A549 (cell line): ENCODE results near the gene SLC6A7.
"Not testable (repeated sequence)": the region's sequence is repeated elsewhere in the genome, so short reads cannot be mapped to it uniquely, and the experiment has no call there.

ENCODE experiments used
- CTCF ChIP-seq: fragments of >200 bp; sonication (Bioruptor Twin); formaldehyde crosslinking; IDR thresholded peaks from 3 replicates; pipeline ENCODE4 v1.5.1; 2016
- EP300 ChIP-seq, 2 experiments: fragments of >200 bp; sonication (Bioruptor Twin); formaldehyde crosslinking; IDR thresholded peaks; 2 replicates in 1 of 2; 3 replicates in 1 of 2; pipeline ENCODE4 v1.6.1; 2016 to 2017
- TFCP2L1 ChIP-seq: fragments of 250-450 bp; sonication (Bioruptor Pico); IDR thresholded peaks from 2 replicates; pipeline ENCODE4 v1.5.0; 2021; ENCODE audit warnings: mild to moderate bottlenecking

- not testable (repeated sequence) for TF ChIP-seq EP300 (IDR thresholded peaks at IDR 0.05); TFCP2L1 (CRISPR knock-in tag); CTCF
Observed at GRCh38 chr5:150248493-150248892, 58.6 kb downstream of the SLC6A7 start.
